Lower leg skin (tissue), 3 donors: ENCODE results near the gene RET.

Experiments
- POLR2A ChIP-seq, 2 donors: fragments of 450-650 bp; IDR thresholded peaks; one replicate each; pipeline ENCODE4 v1.6.1; 2016 to 2017; ENCODE audit warnings: antibody characterized with exemption in 2 of 2, mild to moderate bottlenecking in 1 of 2, moderate library complexity in 1 of 2
- TF ChIP-seq, protein P1 (sequence below), 3 donors: fragments of 450-650 bp; IDR thresholded peaks; one replicate each; pipeline ENCODE4 v1.5.1; 2016; ENCODE audit warnings: antibody characterized with exemption in 3 of 3, mild to moderate bottlenecking in 3 of 3, moderate library complexity in 2 of 3

DNA sequence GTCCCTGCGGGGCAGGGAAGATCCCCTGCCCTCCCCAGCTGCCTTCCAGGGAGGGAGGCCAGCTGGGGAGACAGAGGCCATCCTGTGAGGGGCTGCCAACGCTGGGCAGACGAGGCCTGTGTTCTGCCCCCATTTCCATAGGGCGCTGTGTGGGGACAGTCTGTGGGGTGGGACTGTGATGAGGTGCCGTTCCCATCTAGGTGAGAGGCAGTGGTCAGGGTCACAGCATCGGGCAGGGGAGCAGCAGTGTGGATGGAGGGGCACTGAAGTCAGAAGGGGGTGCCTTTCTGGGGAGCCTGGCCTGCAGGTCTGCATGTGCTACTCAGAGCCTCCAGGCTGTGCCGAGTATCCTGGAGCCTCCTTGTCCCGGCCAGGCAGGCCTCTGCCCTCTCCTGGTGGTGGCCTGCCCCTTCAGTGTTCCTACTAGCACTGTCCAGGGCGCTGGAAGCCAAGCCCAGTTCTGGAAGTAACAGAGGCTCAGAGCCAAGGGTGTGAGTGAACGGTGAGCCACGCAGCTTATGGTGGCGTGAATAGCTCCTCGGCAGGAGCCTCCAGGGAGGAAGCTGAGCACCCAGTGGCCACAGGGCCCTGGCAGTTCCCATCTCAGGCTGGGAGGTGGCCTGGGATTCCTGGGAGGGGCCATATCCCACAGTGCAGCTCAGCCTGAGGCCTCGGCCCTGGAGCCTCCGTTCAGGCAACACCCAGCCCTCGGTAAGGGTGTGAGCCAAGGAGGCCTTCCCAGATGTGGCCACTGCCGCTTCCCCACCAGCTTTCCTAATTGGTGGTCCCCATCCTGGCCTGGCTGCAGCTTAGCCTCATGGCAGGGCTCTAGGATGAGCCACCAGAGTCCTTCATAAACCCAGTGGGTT, 38.1 kb downstream of the RET start:
- TF ChIP-seq, protein P1, sequence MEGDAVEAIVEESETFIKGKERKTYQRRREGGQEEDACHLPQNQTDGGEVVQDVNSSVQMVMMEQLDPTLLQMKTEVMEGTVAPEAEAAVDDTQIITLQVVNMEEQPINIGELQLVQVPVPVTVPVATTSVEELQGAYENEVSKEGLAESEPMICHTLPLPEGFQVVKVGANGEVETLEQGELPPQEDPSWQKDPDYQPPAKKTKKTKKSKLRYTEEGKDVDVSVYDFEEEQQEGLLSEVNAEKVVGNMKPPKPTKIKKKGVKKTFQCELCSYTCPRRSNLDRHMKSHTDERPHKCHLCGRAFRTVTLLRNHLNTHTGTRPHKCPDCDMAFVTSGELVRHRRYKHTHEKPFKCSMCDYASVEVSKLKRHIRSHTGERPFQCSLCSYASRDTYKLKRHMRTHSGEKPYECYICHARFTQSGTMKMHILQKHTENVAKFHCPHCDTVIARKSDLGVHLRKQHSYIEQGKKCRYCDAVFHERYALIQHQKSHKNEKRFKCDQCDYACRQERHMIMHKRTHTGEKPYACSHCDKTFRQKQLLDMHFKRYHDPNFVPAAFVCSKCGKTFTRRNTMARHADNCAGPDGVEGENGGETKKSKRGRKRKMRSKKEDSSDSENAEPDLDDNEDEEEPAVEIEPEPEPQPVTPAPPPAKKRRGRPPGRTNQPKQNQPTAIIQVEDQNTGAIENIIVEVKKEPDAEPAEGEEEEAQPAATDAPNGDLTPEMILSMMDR (IDR thresholded peaks at IDR 0.05): no peak
- no peak for TF ChIP-seq POLR2A (IDR thresholded peaks at IDR 0.05)
